ENCODE measurements around the gene ITPR2.

DNA sequence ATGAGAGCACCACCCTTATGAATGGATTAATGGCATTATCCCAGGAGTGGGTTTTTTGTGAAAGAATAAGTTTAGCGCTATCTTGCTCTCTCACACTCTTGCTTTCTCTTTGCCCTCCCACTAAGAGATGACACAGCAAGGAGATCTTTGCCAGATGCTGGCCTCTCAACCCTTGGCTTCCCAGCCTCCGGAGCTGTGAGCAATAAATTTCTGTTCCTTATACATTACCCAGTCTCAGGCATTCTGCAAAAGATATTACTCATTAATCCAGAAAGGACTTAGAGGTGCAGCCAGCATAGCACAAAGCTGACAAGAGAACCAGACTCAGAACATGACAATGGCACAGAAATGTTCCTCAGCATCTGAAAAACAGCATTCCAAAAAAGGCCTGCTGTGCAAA lies 190.6 kb downstream of the ITPR2 start:
- TF ChIP-seq, protein P1, sequence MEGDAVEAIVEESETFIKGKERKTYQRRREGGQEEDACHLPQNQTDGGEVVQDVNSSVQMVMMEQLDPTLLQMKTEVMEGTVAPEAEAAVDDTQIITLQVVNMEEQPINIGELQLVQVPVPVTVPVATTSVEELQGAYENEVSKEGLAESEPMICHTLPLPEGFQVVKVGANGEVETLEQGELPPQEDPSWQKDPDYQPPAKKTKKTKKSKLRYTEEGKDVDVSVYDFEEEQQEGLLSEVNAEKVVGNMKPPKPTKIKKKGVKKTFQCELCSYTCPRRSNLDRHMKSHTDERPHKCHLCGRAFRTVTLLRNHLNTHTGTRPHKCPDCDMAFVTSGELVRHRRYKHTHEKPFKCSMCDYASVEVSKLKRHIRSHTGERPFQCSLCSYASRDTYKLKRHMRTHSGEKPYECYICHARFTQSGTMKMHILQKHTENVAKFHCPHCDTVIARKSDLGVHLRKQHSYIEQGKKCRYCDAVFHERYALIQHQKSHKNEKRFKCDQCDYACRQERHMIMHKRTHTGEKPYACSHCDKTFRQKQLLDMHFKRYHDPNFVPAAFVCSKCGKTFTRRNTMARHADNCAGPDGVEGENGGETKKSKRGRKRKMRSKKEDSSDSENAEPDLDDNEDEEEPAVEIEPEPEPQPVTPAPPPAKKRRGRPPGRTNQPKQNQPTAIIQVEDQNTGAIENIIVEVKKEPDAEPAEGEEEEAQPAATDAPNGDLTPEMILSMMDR (IDR thresholded peaks at IDR 0.05), result no peak
- TF ChIP-seq POLR2A (IDR thresholded peaks at IDR 0.05), result no peak

All from Peyer's patch (tissue), 4 donors.